Measurements from ENCODE around the gene IFNA21. TPM values are rescaled to one million over a fixed set of nuclear protein-coding genes. Genes with fewer than 3 reads are reported as not detected.

Gene IFNA21
- total RNA-seq, 1 experiment from 2014 or later, result not detected

Other genes starting within 250 kb of the IFNA21 start
- gene HACD4, start 135.0 kb downstream of the IFNA21 start, total RNA-seq (2014; rRNA removed; shearing (Covaris generic)), result not detected in 2 replicates
- gene IFNB1, start 88.7 kb downstream of the IFNA21 start, total RNA-seq (2014; rRNA removed; shearing (Covaris generic)), result not detected in 2 replicates
- not detected in 2 replicates for gene IFNW1, start 24.8 kb downstream of the IFNA21 start, total RNA-seq (2014; rRNA removed; shearing (Covaris generic))
- not detected in 2 replicates for gene IFNA4, start 20.9 kb upstream of the IFNA21 start, total RNA-seq (2014; rRNA removed; shearing (Covaris generic))
- gene IFNA7, start 35.5 kb upstream of the IFNA21 start, total RNA-seq (2014; rRNA removed; shearing (Covaris generic)), result not detected in 2 replicates
- not detected in 2 replicates for gene IFNA10, start 40.5 kb upstream of the IFNA21 start, total RNA-seq (2014; rRNA removed; shearing (Covaris generic))
- gene IFNA16, start 50.7 kb upstream of the IFNA21 start, total RNA-seq (2014; rRNA removed; shearing (Covaris generic)), result not detected in 2 replicates
- gene IFNA17, start 61.6 kb upstream of the IFNA21 start, total RNA-seq (2014; rRNA removed; shearing (Covaris generic)), result not detected in 2 replicates
- gene IFNA14, start 73.3 kb upstream of the IFNA21 start, total RNA-seq (2014; rRNA removed; shearing (Covaris generic)), result not detected in 2 replicates
- not detected in 2 replicates for gene IFNA5, start 138.7 kb upstream of the IFNA21 start, total RNA-seq (2014; rRNA removed; shearing (Covaris generic))
- 22.6 and 25.5 TPM in 2 replicates for gene KLHL9, start 168.7 kb upstream of the IFNA21 start, total RNA-seq (2014; rRNA removed; shearing (Covaris generic))
- not detected in 2 replicates for gene IFNA6, start 184.2 kb upstream of the IFNA21 start, total RNA-seq (2014; rRNA removed; shearing (Covaris generic))
- not detected in 2 replicates for gene IFNA13, start 201.4 kb upstream of the IFNA21 start, total RNA-seq (2014; rRNA removed; shearing (Covaris generic))
- not detected in 2 replicates for gene IFNA2, start 218.7 kb upstream of the IFNA21 start, total RNA-seq (2014; rRNA removed; shearing (Covaris generic))
- not detected in 2 replicates for gene IFNA8, start 242.5 kb upstream of the IFNA21 start, total RNA-seq (2014; rRNA removed; shearing (Covaris generic))

All from SJCRH30 (cell line).